HepG2 (cell line): Measurements from ENCODE around the gene ADAMTS13. TPM values are rescaled to one million over a fixed set of nuclear protein-coding genes. Genes with fewer than 3 reads are reported as not detected.

Experiments used
- ATAC-seq: fragments of 200-7000 bp; cut with Tn5 transposase; 3 replicates; pipeline ENCODE4 v1.9.1; 2020; ENCODE audit warnings: mild to moderate bottlenecking, moderate library complexity
- BruUV-seq: library from RNA; stranded (reverse); fragments of 400-500 nt; replicated peaks from 2 replicates; lab custom pipeline; 2021; lab: Mats Ljungman, UMichigan
- CTCF ChIA-PET: fragments of 300-600 bp; formaldehyde crosslinking; extraction: SDS; loops from one replicate; lab custom pipeline; 2021; ENCODE audit warnings: low total read pairs, inconsistent platforms, low intra/inter-chr PET ratio; lab: Yijun Ruan, JAX
- POLR2A ChIA-PET: fragments of 350-600 bp; sonication (Branson Sonifier 250); formaldehyde crosslinking; loops from one replicate; lab custom pipeline; 2020; ENCODE audit warnings: antibody characterized with exemption, inconsistent platforms; lab: Yijun Ruan, JAX
- DNase-seq: peaks from one replicate; pipeline ENCODE4 v3.0.0-alpha.2; 2015; ENCODE audit warnings: low spot score
- FAIRE-seq: peaks from 3 replicates; lab custom pipeline; 2011; peaks lifted over from hg19 to GRCh38; lab: Jason Lieb, UNC
- H2AFZ ChIP-seq: one replicate; pipeline ENCODE4 v1.6.1; 2011; ENCODE audit warnings: low read length, inconsistent platforms
- H3K27ac ChIP-seq: fragments of 300-600 bp; 3 replicates; pipeline ENCODE4 v1.8.0; 2011; ENCODE audit warnings: mixed run types, mild to moderate bottlenecking, mixed read lengths, low read length, inconsistent platforms; ENCODE audit not compliant: insufficient read depth; ENCODE audit errors: extremely low read length
- H3K27me3 ChIP-seq, 2 experiments: fragments of 200-600 bp in 1 of 2; 2 replicates in 1 of 2; 3 replicates in 1 of 2; pipeline versions ENCODE4 v1.6.0 to v1.8.0; 2011; ENCODE audit warnings: low read length in 2 of 2, mild to moderate bottlenecking in 2 of 2, moderate library complexity in 2 of 2, inconsistent platforms in 1 of 2; ENCODE audit not compliant: insufficient read depth in 2 of 2, control insufficient read depth in 1 of 2
- H3K36me3 ChIP-seq, 2 experiments: fragments of 200-600 bp in 1 of 2; replicated peaks in 1 of 2; 2 replicates in 1 of 2; 3 replicates in 1 of 2; pipeline versions ENCODE4 v1.5.1 to v1.8.0; 2011; ENCODE audit warnings: low read length in 2 of 2, inconsistent platforms in 1 of 2; ENCODE audit not compliant: insufficient read depth in 2 of 2, control insufficient read depth in 1 of 2
- H3K4me1 ChIP-seq: 2 replicates; pipeline ENCODE4 v1.5.1; 2012; ENCODE audit warnings: low read length, inconsistent platforms; ENCODE audit not compliant: insufficient read depth
- H3K4me2 ChIP-seq: 2 replicates; pipeline ENCODE4 v1.6.0; 2011; ENCODE audit warnings: low read depth, low read length, inconsistent platforms
- H3K4me3 ChIP-seq, 3 experiments: fragments of 200-600 bp in 1 of 3; sonication (generic), shearing (Covaris generic) in 1 of 3; replicated peaks in 1 of 3; 2 replicates each; pipeline ENCODE4 v1.5.1; 2011 to 2016; ENCODE audit warnings: low read length in 3 of 3, inconsistent platforms in 2 of 3, low read depth in 2 of 3, mild to moderate bottlenecking in 2 of 3, control low read depth in 1 of 3, mixed read lengths in 1 of 3; ENCODE audit not compliant: insufficient read depth in 1 of 3
- H3K79me2 ChIP-seq: one replicate; pipeline ENCODE4 v1.6.1; 2011; ENCODE audit warnings: low read length, inconsistent platforms; ENCODE audit not compliant: insufficient read depth
- H3K9ac ChIP-seq: 2 replicates; pipeline ENCODE4 v1.6.0; 2011; ENCODE audit warnings: mild to moderate bottlenecking, low read depth, low read length, inconsistent platforms; ENCODE audit not compliant: insufficient read depth
- H3K9me3 ChIP-seq: 2 replicates; pipeline ENCODE4 v1.5.1; 2012; ENCODE audit warnings: mild to moderate bottlenecking, low read length
- H4K20me1 ChIP-seq: 2 replicates; pipeline ENCODE4 v1.6.0; 2011; ENCODE audit warnings: inconsistent platforms, mild to moderate bottlenecking, low read length, moderate library complexity; ENCODE audit not compliant: insufficient read depth
- HMGA1 ChIP-seq: sonication (generic); formaldehyde crosslinking; conservative IDR thresholded peaks from 2 replicates; pipeline ENCODE4 v1.4.0; 2020; ENCODE audit warnings: missing genetic modification reagents
- IRF2 ChIP-seq: IDR thresholded peaks from 2 replicates; pipeline ENCODE4 v1.6.1; 2018; ENCODE audit warnings: missing genetic modification reagents, missing compliant biosample characterization
- POGZ ChIP-seq: sonication (generic); formaldehyde crosslinking; IDR thresholded peaks from 2 replicates; pipeline ENCODE4 v1.4.0; 2020; ENCODE audit warnings: mild to moderate bottlenecking, missing genetic modification reagents
- PTBP1 ChIP-seq: fragments of 200-400 bp; formaldehyde crosslinking; IDR thresholded peaks from 2 replicates; pipeline ENCODE4 v1.6.1; 2018; ENCODE audit warnings: low read length, low read depth; ENCODE audit not compliant: poor library complexity, severe bottlenecking
- TMF1 ChIP-seq: sonication (generic); formaldehyde crosslinking; IDR thresholded peaks from 2 replicates; pipeline ENCODE4 v1.8.1; 2022; ENCODE audit warnings: low read depth, missing genetic modification reagents
- TRIM24 ChIP-seq: sonication (generic); formaldehyde crosslinking; IDR thresholded peaks from 2 replicates; pipeline ENCODE4 v1.8.0; 2022; ENCODE audit warnings: mild to moderate bottlenecking, missing genetic modification reagents
- ZNF260 ChIP-seq: sonication (generic); formaldehyde crosslinking; IDR thresholded peaks from 2 replicates; pipeline ENCODE4 v1.4.0; 2020; ENCODE audit warnings: missing genetic modification reagents, low read depth, mild to moderate bottlenecking, borderline replicate concordance
- ZNF557 ChIP-seq: sonication (generic); formaldehyde crosslinking; IDR thresholded peaks from 2 replicates; pipeline ENCODE4 v1.4.0; 2020; ENCODE audit warnings: missing genetic modification reagents
- ZNF629 ChIP-seq: sonication (generic); formaldehyde crosslinking; conservative IDR thresholded peaks from 2 replicates; pipeline ENCODE4 v1.5.0; 2020; ENCODE audit warnings: missing genetic modification reagents
- ZZZ3 ChIP-seq: sonication (generic); formaldehyde crosslinking; IDR thresholded peaks from 2 replicates; pipeline ENCODE4 v1.4.0; 2020; ENCODE audit warnings: missing genetic modification reagents, mild to moderate bottlenecking, borderline replicate concordance
- WGBS: methylation state at CpG from one replicate; pipeline ENCODE4 v1.1.6; 2017; ENCODE audit warnings: low lambda C conversion rate; 5-methylcytosine and 5-hydroxymethylcytosine counted together
- in situ Hi-C: cut with HindIII; loops from 2 replicates; pipeline ENCODE4 v1.10.0; 2017; ENCODE audit warnings: low pct_unique_long_range_greater_than_20kb; ENCODE audit not compliant: extremely low pct_ligation_motif_present
- intact Hi-C: fragments of 100-400 bp; cut with micrococcal nuclease; formaldehyde crosslinking; loops from one replicate; pipeline ENCODE4 v1.10.0; 2022; ENCODE audit not compliant: unreplicated experiment
- polyA plus RNA-seq, 8 experiments: library from polyadenylated mRNA; depleted of rRNA in 3 of 8; stranded (reverse) in 7 of 8; unstranded in 1 of 8; fragments of >200 nt; fragmentation: Illumina TruSeq in 4 of 8; extraction: Trizol in 4 of 8; gene quantifications; 2 replicates each; pipeline versions ENCODE4 v1.2.1 to v1.2.3, GENCODE V29; 2011 to 2016; ENCODE audit warnings: low read depth in 4 of 8, missing spikeins in 1 of 8, mixed read lengths in 1 of 8; ENCODE audit not compliant: insufficient read depth in 1 of 8
- total RNA-seq, 5 experiments: library from RNA; depleted of rRNA; stranded (reverse); fragments of >200 nt; fragmentation: Illumina TruSeq; extraction: Trizol; gene quantifications; 2 replicates each; pipeline ENCODE4 v1.2.3, GENCODE V29; 2016; ENCODE audit warnings: low read depth in 1 of 5
- TF ChIP-seq, protein P1 (sequence below): sonication (generic); formaldehyde crosslinking; IDR thresholded peaks from 2 replicates; pipeline ENCODE4 v1.4.0; 2020; ENCODE audit warnings: mild to moderate bottlenecking, low read depth, missing genetic modification reagents
- TF ChIP-seq, protein P2 (sequence below): IDR thresholded peaks from 2 replicates; pipeline ENCODE4 v1.6.1; 2012; ENCODE audit warnings: inconsistent platforms
- TF ChIP-seq, protein P3 (sequence below): sonication (generic); formaldehyde crosslinking; IDR thresholded peaks from 2 replicates; pipeline ENCODE4 v1.5.0; 2020; ENCODE audit warnings: missing genetic modification reagents

Gene ADAMTS13
- total and polyA plus RNA-seq, 2 of the 13 experiments (the other 11 are each of a cell fraction or from before 2014, with no cell fraction given), result 0.91 to 4.5 TPM

DNA sequence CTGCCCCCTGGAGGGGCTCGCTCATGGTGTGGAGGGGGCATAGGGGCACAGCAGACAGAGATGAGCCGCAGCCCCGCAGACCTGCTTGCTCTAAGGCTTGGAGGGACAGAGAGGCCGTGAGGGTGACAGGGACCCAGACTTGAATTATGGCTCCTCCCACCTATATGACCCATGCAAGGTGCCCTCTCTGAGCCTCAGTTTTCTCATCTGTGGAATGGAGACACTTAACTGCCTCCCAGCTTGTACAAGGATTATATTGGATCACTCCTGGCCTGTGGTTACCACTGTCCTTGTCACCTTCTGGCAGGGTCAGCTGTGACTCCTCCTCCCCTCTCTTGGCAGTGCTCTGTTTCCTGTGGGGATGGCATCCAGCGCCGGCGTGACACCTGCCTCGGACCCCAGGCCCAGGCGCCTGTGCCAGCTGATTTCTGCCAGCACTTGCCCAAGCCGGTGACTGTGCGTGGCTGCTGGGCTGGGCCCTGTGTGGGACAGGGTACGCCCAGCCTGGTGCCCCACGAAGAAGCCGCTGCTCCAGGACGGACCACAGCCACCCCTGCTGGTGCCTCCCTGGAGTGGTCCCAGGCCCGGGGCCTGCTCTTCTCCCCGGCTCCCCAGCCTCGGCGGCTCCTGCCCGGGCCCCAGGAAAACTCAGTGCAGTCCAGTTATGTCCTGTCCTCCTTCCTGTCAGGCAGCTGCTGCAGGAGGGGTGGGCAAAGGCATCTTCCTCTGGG lies 32.9 kb downstream of the ADAMTS13 start:
- DNase-seq, result no peak
- ChIA-PET POLR2A (no interaction called here), CTCF (no interaction called here)
- no TSS peak for BruUV-seq
- ATAC-seq, result no peak
- Histone ChIP-seq H3K4me1 (peaks cover 31% of the 10 kb centered on the region), H3K9ac (no peak overlapping the region), H3K4me2 (no peak overlapping the region), H3K27me3 (no peaks in the 10 kb centered on the region), H3K36me3 (no peaks in the 10 kb centered on the region), H3K4me3 (no peak overlapping the region), H4K20me1 (no peaks in the 10 kb centered on the region), H3K79me2 (no peaks in the 10 kb centered on the region), H2AFZ (no peak overlapping the region), H3K9me3 (no peaks in the 10 kb centered on the region), H3K27ac (no peak overlapping the region)
- TF ChIP-seq, protein P1, sequence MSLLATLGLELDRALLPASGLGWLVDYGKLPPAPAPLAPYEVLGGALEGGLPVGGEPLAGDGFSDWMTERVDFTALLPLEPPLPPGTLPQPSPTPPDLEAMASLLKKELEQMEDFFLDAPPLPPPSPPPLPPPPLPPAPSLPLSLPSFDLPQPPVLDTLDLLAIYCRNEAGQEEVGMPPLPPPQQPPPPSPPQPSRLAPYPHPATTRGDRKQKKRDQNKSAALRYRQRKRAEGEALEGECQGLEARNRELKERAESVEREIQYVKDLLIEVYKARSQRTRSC (CRISPR knock-in tag), result no peak
- peak; percentile 57 for TF ChIP-seq ZNF629 (CRISPR knock-in tag)
- no peak for TF ChIP-seq POGZ (CRISPR knock-in tag)
- TF ChIP-seq PTBP1, result no peak
- no peak for TF ChIP-seq ZNF557 (CRISPR knock-in tag)
- TF ChIP-seq HMGA1 (CRISPR knock-in tag), result no peak
- in situ Hi-C loops (no loop called here), intact Hi-C loops (no loop called here)
- 90% methylated on average over 2 of the region's 20 CpGs for WGBS
- FAIRE-seq, result no peak

DNA sequence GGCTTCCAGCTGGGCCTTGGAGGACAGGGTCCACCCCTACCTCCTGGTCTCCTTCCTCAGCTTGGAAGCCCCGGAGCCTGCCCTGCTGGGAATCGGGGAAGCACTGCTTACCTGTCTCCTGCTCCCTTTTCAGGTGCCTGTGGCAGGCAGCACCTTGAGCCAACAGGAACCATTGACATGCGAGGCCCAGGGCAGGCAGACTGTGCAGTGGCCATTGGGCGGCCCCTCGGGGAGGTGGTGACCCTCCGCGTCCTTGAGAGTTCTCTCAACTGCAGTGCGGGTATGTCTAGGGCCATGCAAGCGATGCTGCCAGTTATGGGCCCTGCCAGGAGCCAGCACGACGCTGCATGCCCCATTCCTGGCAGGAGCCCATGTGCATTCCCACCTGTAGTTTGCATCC lies 33.8 kb downstream of the ADAMTS13 start:
- intact Hi-C loops, result loop anchor here (1.0 kb wide), 1 partner anchor 30 kb away; no protein-coding TSS in a partner anchor
- Histone ChIP-seq H3K27ac (no peak overlapping the region), H3K79me2 (peaks cover 3% of the 10 kb centered on the region), H3K4me1 (peaks cover 32% of the 10 kb centered on the region), H3K9me3 (no peaks in the 10 kb centered on the region), H3K36me3 (no peaks in the 10 kb centered on the region), H2AFZ (no peak overlapping the region), H3K4me3 (no peak overlapping the region), H3K9ac (no peak overlapping the region), H3K4me2 (no peak overlapping the region), H4K20me1 (no peaks in the 10 kb centered on the region), H3K27me3 (no peaks in the 10 kb centered on the region; a peak in 1 of 5 replicates)
- POLR2A ChIA-PET, result no interaction called here
- WGBS, result 100% methylated on average over 2 of the region's 11 CpGs
- in situ Hi-C loops, result no loop called here
- DNase-seq, result no peak
- no peak for TF ChIP-seq TMF1
- TF ChIP-seq ZZZ3 (CRISPR knock-in tag), result no peak
- TF ChIP-seq, protein P2, sequence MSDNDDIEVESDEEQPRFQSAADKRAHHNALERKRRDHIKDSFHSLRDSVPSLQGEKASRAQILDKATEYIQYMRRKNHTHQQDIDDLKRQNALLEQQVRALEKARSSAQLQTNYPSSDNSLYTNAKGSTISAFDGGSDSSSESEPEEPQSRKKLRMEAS, result no peak
- no peak for TF ChIP-seq ZNF260
- TF ChIP-seq, protein P3, sequence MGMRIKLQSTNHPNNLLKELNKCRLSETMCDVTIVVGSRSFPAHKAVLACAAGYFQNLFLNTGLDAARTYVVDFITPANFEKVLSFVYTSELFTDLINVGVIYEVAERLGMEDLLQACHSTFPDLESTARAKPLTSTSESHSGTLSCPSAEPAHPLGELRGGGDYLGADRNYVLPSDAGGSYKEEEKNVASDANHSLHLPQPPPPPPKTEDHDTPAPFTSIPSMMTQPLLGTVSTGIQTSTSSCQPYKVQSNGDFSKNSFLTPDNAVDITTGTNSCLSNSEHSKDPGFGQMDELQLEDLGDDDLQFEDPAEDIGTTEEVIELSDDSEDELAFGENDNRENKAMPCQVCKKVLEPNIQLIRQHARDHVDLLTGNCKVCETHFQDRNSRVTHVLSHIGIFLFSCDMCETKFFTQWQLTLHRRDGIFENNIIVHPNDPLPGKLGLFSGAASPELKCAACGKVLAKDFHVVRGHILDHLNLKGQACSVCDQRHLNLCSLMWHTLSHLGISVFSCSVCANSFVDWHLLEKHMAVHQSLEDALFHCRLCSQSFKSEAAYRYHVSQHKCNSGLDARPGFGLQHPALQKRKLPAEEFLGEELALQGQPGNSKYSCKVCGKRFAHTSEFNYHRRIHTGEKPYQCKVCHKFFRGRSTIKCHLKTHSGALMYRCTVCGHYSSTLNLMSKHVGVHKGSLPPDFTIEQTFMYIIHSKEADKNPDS (CRISPR knock-in tag), result no peak
- TF ChIP-seq TRIM24, result no peak
- TF ChIP-seq IRF2 (CRISPR knock-in tag), result no peak
- CTCF ChIA-PET, result no interaction called here
- FAIRE-seq, result no peak
- ATAC-seq, result no peak
- BruUV-seq, result no TSS peak
